Peyer's patch (tissue), 4 donors: ENCODE measurements around the gene AOPEP.

Experiments
- CTCF ChIP-seq, 6 experiments: fragments of 450-650 bp in 4 of 6; fragments of 200-600 bp in 2 of 6; sonication (generic) in 1 of 6; IDR thresholded peaks; one replicate each; pipeline ENCODE4 v1.5.1; 2017 to 2019; ENCODE audit warnings: antibody characterized with exemption in 6 of 6, mild to moderate bottlenecking in 3 of 6, moderate library complexity in 1 of 6
- POLR2A ChIP-seq, 2 donors: fragments of 450-650 bp; IDR thresholded peaks; one replicate each; pipeline ENCODE4 v1.5.1; 2017; ENCODE audit warnings: antibody characterized with exemption in 2 of 2, mild to moderate bottlenecking in 2 of 2, moderate library complexity in 2 of 2

GRCh38 chr9:94823710-94824109, 97.2 kb downstream of the AOPEP start:
- TF ChIP-seq CTCF (IDR thresholded peaks at IDR 0.05) (no peak), POLR2A (IDR thresholded peaks at IDR 0.05) (no peak)
